ENCODE data around the gene AIF1L. TPM values are rescaled to one million over a fixed set of nuclear protein-coding genes. Genes with fewer than 3 reads are reported as not detected.

AIF1L gene
- 16.3 TPM for total RNA-seq (ENCODE audit: unreplicated experiment)
- long read RNA-seq, transcript AIF1L-201 (6 exons, 3,364 nt) = major isoform, 6 of 10 reads
- long read RNA-seq, partial matches to known transcripts = 1 of 10 reads
- long read RNA-seq, other reads (novel, unspliced or antisense) = 3 of 10 reads

GRCh38 chr9:131096269-131097125, at the start of gene AIF1L:
TSS of gene AIF1L (plus strand) at chr9:131096531. CDS start at chr9:131096630, 99 bp downstream.
- Mint-ChIP-seq H3K9me3 (ENCODE audit: unreplicated experiment) (no peaks in the 10 kb centered on the region), H3K36me3 (ENCODE audit: low read depth, unreplicated experiment) (peaks cover 4% of the 10 kb centered on the region), H3K27ac (ENCODE audit: unreplicated experiment) (peak within 1 kb of the TSS; percentile 85), H3K4me3 (ENCODE audit: unreplicated experiment) (peak within 1 kb of the TSS; percentile 92), H3K27me3 (ENCODE audit: unreplicated experiment) (peaks cover 16% of the 10 kb centered on the region), H3K4me1 (ENCODE audit: unreplicated experiment) (peaks cover 11% of the 10 kb centered on the region)
- DNase-seq (ENCODE audit: low spot score) = peak; percentile 65
- TF ChIP-seq CTCF (IDR thresholded peaks at IDR 0.05; ENCODE audit: unreplicated experiment) = no peak

- peak; percentile 86 for DNase-seq (ENCODE audit: low spot score)
- TF ChIP-seq CTCF (IDR thresholded peaks at IDR 0.05; ENCODE audit: unreplicated experiment) = peak; percentile 93
- Mint-ChIP-seq H3K27ac (ENCODE audit: unreplicated experiment) (no peak overlapping the region), H3K27me3 (ENCODE audit: unreplicated experiment) (peaks cover 2% of the 10 kb centered on the region), H3K4me1 (ENCODE audit: unreplicated experiment) (no peaks in the 10 kb centered on the region), H3K4me3 (ENCODE audit: unreplicated experiment) (no peak overlapping the region), H3K36me3 (ENCODE audit: low read depth, unreplicated experiment) (peaks cover 3% of the 10 kb centered on the region), H3K9me3 (ENCODE audit: unreplicated experiment) (no peaks in the 10 kb centered on the region)
Observed at GRCh38 chr9:131046581-131047202, 49.6 kb upstream of the AIF1L start.

- Mint-ChIP-seq H3K9me3 (ENCODE audit: unreplicated experiment) (no peaks in the 10 kb centered on the region), H3K27me3 (ENCODE audit: unreplicated experiment) (peaks cover 2% of the 10 kb centered on the region), H3K4me1 (ENCODE audit: unreplicated experiment) (no peaks in the 10 kb centered on the region), H3K36me3 (ENCODE audit: low read depth, unreplicated experiment) (peaks cover 3% of the 10 kb centered on the region), H3K4me3 (ENCODE audit: unreplicated experiment) (no peak overlapping the region), H3K27ac (ENCODE audit: unreplicated experiment) (no peak overlapping the region)
- DNase-seq (ENCODE audit: low spot score) = no peak
- no peak for TF ChIP-seq CTCF (IDR thresholded peaks at IDR 0.05; ENCODE audit: unreplicated experiment)
Observed at GRCh38 chr9:131048332-131048731, 48.0 kb upstream of the AIF1L start.

- Mint-ChIP-seq H3K9me3 (ENCODE audit: unreplicated experiment) (no peaks in the 10 kb centered on the region), H3K27me3 (ENCODE audit: unreplicated experiment) (peaks cover 2% of the 10 kb centered on the region), H3K36me3 (ENCODE audit: low read depth, unreplicated experiment) (peaks cover 3% of the 10 kb centered on the region), H3K27ac (ENCODE audit: unreplicated experiment) (no peak overlapping the region), H3K4me1 (ENCODE audit: unreplicated experiment) (no peaks in the 10 kb centered on the region), H3K4me3 (ENCODE audit: unreplicated experiment) (no peak overlapping the region)
- DNase-seq (ENCODE audit: low spot score) = no peak
- no peak for TF ChIP-seq CTCF (IDR thresholded peaks at IDR 0.05; ENCODE audit: unreplicated experiment)
Observed at GRCh38 chr9:131048820-131049219, 47.5 kb upstream of the AIF1L start.
